BJ (cell line): ENCODE data around the gene PGLYRP4. TPM values are rescaled to one million over a fixed set of nuclear protein-coding genes. Genes with fewer than 3 reads are reported as not detected.

Experiments used
- CTCF ChIA-PET: fragments of 350-600 bp; formaldehyde crosslinking; extraction: SDS; loops from one replicate; lab custom pipeline; 2021; ENCODE audit warnings: antibody characterized with exemption, inconsistent platforms; lab: Yijun Ruan, JAX
- POLR2A ChIA-PET: fragments of 300-600 bp; sonication (Branson Sonifier 250); formaldehyde crosslinking; extraction: SDS; loops from one replicate; lab custom pipeline; 2021; ENCODE audit warnings: antibody characterized with exemption; lab: Charles Lee
- DNase-seq: peaks from one replicate; pipeline ENCODE4 v3.0.0-alpha.2; 2011; ENCODE audit warnings: low read depth
- H3K27me3 ChIP-seq: 2 replicates; pipeline ENCODE4 v1.6.0; 2011; ENCODE audit warnings: low read length; ENCODE audit not compliant: control insufficient read depth, insufficient read depth
- H3K36me3 ChIP-seq: 2 replicates; pipeline ENCODE4 v1.5.1; 2011; ENCODE audit warnings: low read length; ENCODE audit not compliant: control insufficient read depth, insufficient read depth
- H3K4me3 ChIP-seq: 2 replicates; pipeline ENCODE4 v1.5.1; 2011; ENCODE audit warnings: low read depth, mild to moderate bottlenecking, control low read depth, low read length
- polyA plus RNA-seq: library from polyadenylated mRNA; depleted of rRNA; stranded (reverse); fragments of >200 nt; gene quantifications from 2 replicates; pipeline ENCODE4 v1.2.3, GENCODE V29; 2011
- TF ChIP-seq, protein P1 (sequence below): IDR thresholded peaks from 2 replicates; pipeline ENCODE4 v1.5.1; 2011; ENCODE audit warnings: low read depth, mild to moderate bottlenecking, control low read depth, inconsistent platforms, low read length, moderate library complexity; ENCODE audit not compliant: insufficient read depth

The PGLYRP4 gene
- polyA plus RNA-seq, 1 experiment: not detected

DNA sequence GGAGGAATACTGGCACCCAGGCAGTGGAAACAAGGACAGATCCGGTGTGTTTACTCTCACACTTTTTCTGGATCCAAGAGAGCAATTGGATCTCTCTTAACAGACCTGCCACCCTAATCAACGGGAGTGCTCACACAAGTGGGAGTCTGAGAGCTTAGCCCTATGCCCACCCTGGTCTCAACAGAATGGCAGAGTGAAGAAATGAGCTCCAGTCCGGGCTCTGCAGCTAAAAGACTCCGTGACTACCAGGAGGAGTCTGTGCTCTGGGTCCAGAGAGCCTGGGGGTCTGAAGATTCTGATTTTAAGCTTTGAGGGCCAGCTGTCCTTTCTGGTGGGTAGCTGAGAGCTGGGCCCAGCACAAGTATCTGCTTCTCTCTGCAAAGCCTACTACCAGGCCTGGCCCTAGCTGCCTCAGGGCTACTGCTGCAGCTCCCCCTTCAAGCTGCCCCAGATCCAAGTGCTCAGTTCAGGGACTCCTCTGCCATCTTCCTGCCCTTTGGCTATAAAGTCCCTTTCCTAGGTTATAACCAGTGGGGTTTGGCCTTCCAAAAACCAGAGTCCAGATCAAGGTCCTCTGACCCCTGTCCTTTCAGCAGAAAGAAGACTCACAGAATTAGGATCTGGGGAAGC lies 13.0 kb upstream of the PGLYRP4 start:
- TF ChIP-seq, protein P1, sequence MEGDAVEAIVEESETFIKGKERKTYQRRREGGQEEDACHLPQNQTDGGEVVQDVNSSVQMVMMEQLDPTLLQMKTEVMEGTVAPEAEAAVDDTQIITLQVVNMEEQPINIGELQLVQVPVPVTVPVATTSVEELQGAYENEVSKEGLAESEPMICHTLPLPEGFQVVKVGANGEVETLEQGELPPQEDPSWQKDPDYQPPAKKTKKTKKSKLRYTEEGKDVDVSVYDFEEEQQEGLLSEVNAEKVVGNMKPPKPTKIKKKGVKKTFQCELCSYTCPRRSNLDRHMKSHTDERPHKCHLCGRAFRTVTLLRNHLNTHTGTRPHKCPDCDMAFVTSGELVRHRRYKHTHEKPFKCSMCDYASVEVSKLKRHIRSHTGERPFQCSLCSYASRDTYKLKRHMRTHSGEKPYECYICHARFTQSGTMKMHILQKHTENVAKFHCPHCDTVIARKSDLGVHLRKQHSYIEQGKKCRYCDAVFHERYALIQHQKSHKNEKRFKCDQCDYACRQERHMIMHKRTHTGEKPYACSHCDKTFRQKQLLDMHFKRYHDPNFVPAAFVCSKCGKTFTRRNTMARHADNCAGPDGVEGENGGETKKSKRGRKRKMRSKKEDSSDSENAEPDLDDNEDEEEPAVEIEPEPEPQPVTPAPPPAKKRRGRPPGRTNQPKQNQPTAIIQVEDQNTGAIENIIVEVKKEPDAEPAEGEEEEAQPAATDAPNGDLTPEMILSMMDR: no peak
- no peak for DNase-seq
- H3K4me3 ChIP-seq: no peak overlapping the region
- ChIA-PET POLR2A (no interaction called here), CTCF (interaction anchor here (1.1 to 17.9 kb wide), 2 partner anchors 9 to 134 kb away, joined by 8 to 404 read pairs; no protein-coding TSS in a partner anchor)
- no peaks in the 10 kb centered on the region for H3K36me3 ChIP-seq
- H3K27me3 ChIP-seq: peaks cover 4% of the 10 kb centered on the region

DNA sequence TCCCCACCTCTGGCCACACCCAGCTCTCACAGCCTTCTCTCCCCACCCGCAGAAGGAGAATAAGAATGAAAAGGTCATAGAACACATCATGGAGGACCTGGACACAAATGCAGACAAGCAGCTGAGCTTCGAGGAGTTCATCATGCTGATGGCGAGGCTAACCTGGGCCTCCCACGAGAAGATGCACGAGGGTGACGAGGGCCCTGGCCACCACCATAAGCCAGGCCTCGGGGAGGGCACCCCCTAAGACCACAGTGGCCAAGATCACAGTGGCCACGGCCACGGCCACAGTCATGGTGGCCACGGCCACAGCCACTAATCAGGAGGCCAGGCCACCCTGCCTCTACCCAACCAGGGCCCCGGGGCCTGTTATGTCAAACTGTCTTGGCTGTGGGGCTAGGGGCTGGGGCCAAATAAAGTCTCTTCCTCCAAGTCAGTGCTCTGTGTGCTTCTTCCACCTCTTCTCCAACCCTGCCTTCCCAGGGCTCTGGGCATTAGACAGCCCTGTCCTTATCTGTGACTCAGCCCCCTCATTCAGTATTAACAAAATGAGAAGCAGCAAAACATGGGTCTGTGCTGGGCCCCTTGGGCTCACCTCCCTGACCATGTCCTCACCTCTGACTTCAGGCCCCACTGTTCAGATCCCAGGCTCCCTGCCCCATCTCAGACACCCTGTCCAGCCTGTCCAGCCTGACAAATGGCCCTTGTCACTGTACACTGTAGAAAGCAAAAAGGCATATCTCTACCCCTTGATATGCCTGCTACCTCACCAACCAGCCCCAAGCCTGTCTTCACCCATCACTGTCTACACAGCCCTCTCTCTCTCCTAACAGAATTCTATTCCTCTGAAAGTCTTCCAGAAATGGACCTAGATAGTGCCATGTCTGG lies 12.2 kb upstream of the PGLYRP4 start:
- H3K36me3 ChIP-seq: no peaks in the 10 kb centered on the region
- peaks cover 4% of the 10 kb centered on the region for H3K27me3 ChIP-seq
- ChIA-PET CTCF (interaction anchor here (17.9 kb wide), 1 partner anchor 135 kb away, joined by 404 read pairs; no protein-coding TSS in a partner anchor), POLR2A (no interaction called here)
- no peak overlapping the region for H3K4me3 ChIP-seq
- no peak for DNase-seq
- TF ChIP-seq, protein P1: no peak

DNA sequence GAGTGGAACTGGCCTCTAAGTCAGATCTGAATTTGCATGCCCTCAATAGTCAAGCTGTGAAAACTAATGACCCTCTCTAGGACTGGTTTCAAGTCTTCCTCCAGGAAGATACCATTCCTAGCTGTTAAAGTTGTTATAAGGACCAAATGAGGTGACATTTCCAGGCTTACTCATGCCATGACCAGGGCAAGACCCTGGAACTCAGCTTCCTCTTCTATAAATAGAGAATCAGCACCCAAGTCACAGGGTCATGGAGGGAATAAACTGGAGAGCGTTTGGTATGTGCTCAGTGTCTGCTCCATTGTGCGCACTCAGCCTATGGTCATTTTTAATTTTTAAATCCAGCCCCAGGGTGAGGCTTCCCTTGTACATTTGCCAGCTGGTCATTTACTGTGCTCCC lies 11.5 kb upstream of the PGLYRP4 start:
- H3K36me3 ChIP-seq: no peaks in the 10 kb centered on the region
- ChIA-PET POLR2A (no interaction called here), CTCF (interaction anchor here (17.9 kb wide), 1 partner anchor 136 kb away, joined by 404 read pairs; no protein-coding TSS in a partner anchor)
- H3K4me3 ChIP-seq: no peak overlapping the region
- no peak for DNase-seq
- TF ChIP-seq, protein P1: no peak
- H3K27me3 ChIP-seq: peaks cover 2% of the 10 kb centered on the region; the same call in 1 of the 2 replicates

DNA sequence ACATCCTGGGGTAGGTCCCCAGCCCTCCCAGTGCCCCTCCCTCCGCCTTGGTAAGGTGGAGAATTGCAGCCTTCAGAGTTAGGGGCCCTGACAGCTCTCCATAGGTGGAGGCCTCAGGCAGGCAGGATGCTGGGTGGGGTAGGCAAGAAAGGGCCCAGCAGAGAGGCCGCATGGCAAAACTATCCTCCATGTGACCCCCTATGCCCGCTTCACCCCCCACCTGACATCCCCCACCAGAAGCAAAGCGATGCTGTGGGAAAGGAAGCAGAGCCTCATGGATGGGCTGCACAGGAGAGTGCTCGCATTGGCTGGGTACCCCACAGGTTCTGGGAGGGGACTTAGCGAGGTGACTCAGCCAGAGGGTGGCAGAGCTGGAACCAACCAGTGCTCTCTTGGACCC lies 10.6 kb upstream of the PGLYRP4 start:
- Histone ChIP-seq H3K4me3 (no peak overlapping the region), H3K27me3 (peaks cover 2% of the 10 kb centered on the region; the same call in 1 of the 2 replicates)
- CTCF ChIA-PET: interaction anchor here (17.9 kb wide), 1 partner anchor 137 kb away, joined by 404 read pairs; no protein-coding TSS in a partner anchor

More for the DNA sequence above, 10.6 kb upstream of the PGLYRP4 start:
- no peaks in the 10 kb centered on the region for H3K36me3 ChIP-seq
- TF ChIP-seq, protein P1: no peak
- POLR2A ChIA-PET: no interaction called here
- no peak for DNase-seq
